ENCODE measurements around the gene C6orf141. TPM values are rescaled to one million over a fixed set of nuclear protein-coding genes. Genes with fewer than 3 reads are reported as not detected.

The C6orf141 gene
- polyA plus RNA-seq, 3 donors = not detected

GRCh38 chr6:49565855-49566254 lies 15.4 kb downstream of the C6orf141 start:
- Histone ChIP-seq H3K4me3 (replicated peaks in 1 of 3; ENCODE audit: low read depth in 2 of 3, low read length in 3 of 3) (no peak overlapping the region), H4K20me1 (ENCODE audit: insufficient read depth, low read length) (no peaks in the 10 kb centered on the region), H3K9ac (ENCODE audit: insufficient read depth, low read length, poor library complexity, severe bottlenecking) (no peak overlapping the region), H3K27me3 (ENCODE audit: control insufficient read depth in 2 of 2, insufficient read depth in 2 of 2, low read length in 2 of 2) (no peaks in the 10 kb centered on the region), H3K36me3 (replicated peaks in 1 of 2; ENCODE audit: control insufficient read depth in 1 of 2, insufficient read depth in 2 of 2, low read length in 2 of 2) (no peaks in the 10 kb centered on the region), H3K79me2 (ENCODE audit: insufficient read depth, low read length) (no peaks in the 10 kb centered on the region), H3K27ac (ENCODE audit: low read depth in 1 of 2, low read length in 2 of 2) (no peak overlapping the region), H3K4me2 (replicated peaks; ENCODE audit: extremely low read depth, low read length, poor library complexity, severe bottlenecking) (no peak overlapping the region), H3K9me3 (replicated peaks in 1 of 2; ENCODE audit: control insufficient read depth in 1 of 2, insufficient read depth in 1 of 2, low read length in 2 of 2) (peaks cover 0 to 5% of the 10 kb centered on the region in 2 donors), H2AFZ (ENCODE audit: insufficient read depth, low read depth, low read length, poor library complexity, severe bottlenecking) (no peak overlapping the region), H3K4me1 (ENCODE audit: control insufficient read depth in 1 of 2, insufficient read depth in 2 of 2, low read length in 2 of 2) (no peaks in the 10 kb centered on the region)
- H3K4me1 Mint-ChIP-seq = no peaks in the 10 kb centered on the region
- H3K9me3 Mint-ChIP-seq = peaks cover 0 to 8% (median 3%) of the 10 kb centered on the region in 7 donors
- DNase-seq = no peak
- H3K27ac Mint-ChIP-seq = no peak overlapping the region
- intact Hi-C loops (cut with micrococcal nuclease) = no loop called here
- H3K27me3 Mint-ChIP-seq (ENCODE audit: low read depth in 3 of 3) = peaks cover 0 to 2% (median 0%) of the 10 kb centered on the region in 3 donors
- no peaks in the 10 kb centered on the region for H3K36me3 Mint-ChIP-seq
- no peak for TF ChIP-seq CTCF (IDR thresholded peaks at IDR 0.05)
- no peak overlapping the region for H3K4me3 Mint-ChIP-seq
- 94% methylated on average over 6 of the region's 10 CpGs for WGBS (ENCODE audit: insufficient coverage)

DNA sequence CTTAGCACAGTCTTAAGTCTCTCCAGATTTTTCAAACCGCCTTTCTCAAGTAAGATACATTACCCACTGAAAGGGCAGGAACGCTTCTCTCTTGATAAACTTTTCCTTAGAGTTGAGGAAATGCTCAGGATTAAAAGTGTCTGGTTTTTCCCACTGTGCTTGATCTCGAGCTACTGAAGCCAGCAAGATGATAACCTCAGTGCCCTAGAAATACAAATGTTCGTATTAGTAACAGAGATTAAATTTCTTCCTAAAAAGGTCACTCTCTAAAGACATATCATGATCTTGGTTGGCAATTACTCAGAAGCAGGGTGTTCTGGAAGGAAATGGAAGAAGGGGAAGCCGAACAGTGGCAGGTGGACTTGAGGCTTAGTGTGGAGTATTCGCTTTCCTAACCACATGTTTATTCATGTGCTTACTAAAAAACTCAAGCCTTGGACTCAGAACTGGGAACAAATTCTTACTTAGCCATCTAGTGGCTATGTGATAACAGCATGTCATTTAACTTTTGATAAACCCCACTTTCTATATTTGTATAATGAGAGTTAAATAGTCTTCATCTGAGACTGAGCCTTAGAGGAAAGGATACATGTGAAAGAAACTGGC lies 20.1 kb downstream of the C6orf141 start:
- Histone ChIP-seq H3K27me3 (ENCODE audit: control insufficient read depth in 2 of 2, insufficient read depth in 2 of 2, low read length in 2 of 2) (no peaks in the 10 kb centered on the region), H3K4me3 (replicated peaks in 1 of 3; ENCODE audit: low read depth in 2 of 3, low read length in 3 of 3) (no peak overlapping the region), H3K9ac (ENCODE audit: insufficient read depth, low read length, poor library complexity, severe bottlenecking) (no peak overlapping the region), H3K36me3 (replicated peaks in 1 of 2; ENCODE audit: control insufficient read depth in 1 of 2, insufficient read depth in 2 of 2, low read length in 2 of 2) (no peaks in the 10 kb centered on the region), H3K27ac (ENCODE audit: low read depth in 1 of 2, low read length in 2 of 2) (no peak overlapping the region), H2AFZ (ENCODE audit: insufficient read depth, low read depth, low read length, poor library complexity, severe bottlenecking) (no peak overlapping the region), H4K20me1 (ENCODE audit: insufficient read depth, low read length) (no peaks in the 10 kb centered on the region), H3K79me2 (ENCODE audit: insufficient read depth, low read length) (no peaks in the 10 kb centered on the region), H3K9me3 (replicated peaks in 1 of 2; ENCODE audit: control insufficient read depth in 1 of 2, insufficient read depth in 1 of 2, low read length in 2 of 2) (no peaks in the 10 kb centered on the region), H3K4me2 (replicated peaks; ENCODE audit: extremely low read depth, low read length, poor library complexity, severe bottlenecking) (no peak overlapping the region), H3K4me1 (ENCODE audit: control insufficient read depth in 1 of 2, insufficient read depth in 2 of 2, low read length in 2 of 2) (no peaks in the 10 kb centered on the region)
- TF ChIP-seq CTCF (IDR thresholded peaks at IDR 0.05) = no peak
- H3K27me3 Mint-ChIP-seq (ENCODE audit: low read depth in 3 of 3) = peaks cover 0 to 3% (median 2%) of the 10 kb centered on the region in 3 donors
- H3K4me3 Mint-ChIP-seq = no peak overlapping the region
- H3K9me3 Mint-ChIP-seq = peaks cover 0 to 5% (median 2%) of the 10 kb centered on the region in 7 donors
- WGBS (ENCODE audit: insufficient coverage) = no CpG with 5 or more reads among the region's 6 CpGs
- DNase-seq = no peak
- H3K36me3 Mint-ChIP-seq = no peaks in the 10 kb centered on the region
- intact Hi-C loops (cut with micrococcal nuclease) = no loop called here
- H3K4me1 Mint-ChIP-seq = no peaks in the 10 kb centered on the region
- no peak overlapping the region for H3K27ac Mint-ChIP-seq
